ENCODE measurements around the gene C19orf12.

Gene C19orf12

GRCh38 chr19:29695765-29696564 is 19.1 kb downstream of the C19orf12 start:
- no peak for DNase-seq

- peak; percentile 39 for DNase-seq
Observed at GRCh38 chr19:29694669-29695627, 20.1 kb downstream of the C19orf12 start.

- no peak for DNase-seq
Observed at GRCh38 chr19:29694161-29694560, 20.9 kb downstream of the C19orf12 start.

- peak; percentile 27 for DNase-seq
Observed at GRCh38 chr19:29690842-29691241, 24.2 kb downstream of the C19orf12 start.

- peak; percentile 52 for DNase-seq
Observed at GRCh38 chr19:29687897-29688728, 26.9 kb downstream of the C19orf12 start.

- DNase-seq: peak; percentile 95
Observed at GRCh38 chr19:29687244-29687896, 27.7 kb downstream of the C19orf12 start.

- no peak for DNase-seq
Observed at GRCh38 chr19:29686285-29686805, 28.7 kb downstream of the C19orf12 start.

- no peak for DNase-seq
Observed at GRCh38 chr19:29685326-29685725, 29.7 kb downstream of the C19orf12 start.

GRCh38 chr19:29683009-29683408 is 32.1 kb downstream of the C19orf12 start:
- no peak for DNase-seq

- no peak for DNase-seq
Observed at GRCh38 chr19:29682236-29682895, 32.7 kb downstream of the C19orf12 start.

GRCh38 chr19:29681422-29682235 is 33.4 kb downstream of the C19orf12 start:
- DNase-seq: no peak

GRCh38 chr19:29680937-29681336 is 34.1 kb downstream of the C19orf12 start:
- no peak for DNase-seq

- DNase-seq: no peak
Observed at GRCh38 chr19:29680447-29680846, 34.6 kb downstream of the C19orf12 start.

GRCh38 chr19:29679598-29680210 is 35.4 kb downstream of the C19orf12 start:
- DNase-seq: no peak

- DNase-seq: no peak
Observed at GRCh38 chr19:29678484-29679106, 36.5 kb downstream of the C19orf12 start.

- DNase-seq: no peak
Observed at GRCh38 chr19:29677001-29677817, 37.9 kb downstream of the C19orf12 start.

- no peak for DNase-seq
Observed at GRCh38 chr19:29676586-29676985, 38.5 kb downstream of the C19orf12 start.

GRCh38 chr19:29675650-29676186 is 39.3 kb downstream of the C19orf12 start:
- no peak for DNase-seq

Data from fibroblast of skin of right quadriceps (primary cell).